ENCODE measurements around the gene TERT. TPM values are rescaled to one million over a fixed set of nuclear protein-coding genes. Genes with fewer than 3 reads are reported as not detected.
"Not testable (repeated sequence)": the region's sequence is repeated elsewhere in the genome, so short reads cannot be mapped to it uniquely, and the experiment has no call there.

The TERT gene
- total and polyA plus RNA-seq, 5 donors from 2014 or later, result 0.22 TPM; not detected in 4

GRCh38 chr5:1276930-1277329, 17.9 kb downstream of the TERT start:
- no peak overlapping the region for H3K27ac Mint-ChIP-seq
- no peaks in the 10 kb centered on the region for H3K27me3 Mint-ChIP-seq
- H3K36me3 Mint-ChIP-seq, result no peaks in the 10 kb centered on the region
- H3K27ac ChIP-seq (ENCODE audit: insufficient read depth, low read length, poor library complexity, severe bottlenecking), result no peak overlapping the region
- no peaks in the 10 kb centered on the region for H3K4me1 ChIP-seq (ENCODE audit: control insufficient read depth, insufficient read depth, low read length, poor library complexity, severe bottlenecking)
- H3K9me3 ChIP-seq (ENCODE audit: control insufficient read depth in 2 of 2, low read length in 2 of 2), result no peaks in the 10 kb centered on the region
- no peaks in the 10 kb centered on the region for H3K36me3 ChIP-seq (ENCODE audit: control insufficient read depth, insufficient read depth, low read length)
- H3K4me3 Mint-ChIP-seq, result no peak overlapping the region
- no peak for DNase-seq
- H3K27me3 ChIP-seq (ENCODE audit: control insufficient read depth, insufficient read depth, low read length), result no peaks in the 10 kb centered on the region
- H3K4me1 Mint-ChIP-seq, result no peaks in the 10 kb centered on the region
- no peak overlapping the region for H3K4me3 ChIP-seq (ENCODE audit: low read depth, low read length)
- no peak for ATAC-seq (ENCODE audit: low read depth in 2 of 2)
- no peaks in the 10 kb centered on the region for H3K9me3 Mint-ChIP-seq

DNA sequence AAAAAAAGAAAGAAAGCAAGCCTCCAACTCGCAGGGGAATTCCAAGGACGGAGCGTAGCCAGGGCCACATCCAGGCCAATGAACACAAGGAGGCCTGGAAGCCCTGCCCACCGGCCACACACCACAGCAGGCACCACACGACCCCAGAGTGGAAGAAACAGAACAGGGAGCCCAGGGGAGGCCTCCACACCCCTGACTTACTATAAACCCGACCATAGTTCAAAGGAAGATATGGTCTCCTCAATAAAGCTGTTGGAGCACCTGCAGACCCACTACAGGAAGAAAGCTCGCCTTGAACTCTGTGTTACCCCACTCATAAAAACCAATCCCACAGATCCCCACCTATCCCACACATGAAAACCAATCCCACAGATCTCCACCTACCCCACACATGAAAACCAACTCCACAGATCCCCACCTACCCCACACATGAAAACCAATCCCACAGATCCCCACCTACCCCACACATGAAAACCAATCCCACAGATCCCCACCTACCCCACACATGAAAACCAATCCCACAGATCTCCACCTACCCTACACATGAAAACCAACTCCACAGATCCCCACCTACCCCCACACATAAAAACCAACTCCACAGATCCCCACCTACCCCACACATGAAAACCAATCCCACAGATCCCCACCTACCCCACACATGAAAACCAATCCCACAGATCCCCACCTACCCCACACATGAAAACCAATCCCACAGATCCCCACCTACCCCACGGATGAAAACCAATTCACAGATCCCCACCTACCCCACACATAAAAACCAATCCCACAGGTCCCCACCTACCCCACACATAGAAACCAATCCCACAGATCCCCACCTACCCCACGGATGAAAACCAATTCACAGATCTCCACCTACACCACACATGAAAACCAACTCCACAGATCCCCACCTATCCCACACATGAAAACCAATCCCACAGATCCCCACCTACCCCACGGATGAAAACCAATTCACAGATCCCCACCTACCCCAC, 19.2 kb downstream of the TERT start:
- not testable (repeated sequence) for DNase-seq; H3K27me3 Mint-ChIP-seq; H3K36me3 Mint-ChIP-seq; H3K27ac Mint-ChIP-seq; H3K4me3 Mint-ChIP-seq; H3K4me3 ChIP-seq (ENCODE audit: low read depth, low read length); H3K4me1 Mint-ChIP-seq; H3K9me3 ChIP-seq (ENCODE audit: control insufficient read depth in 2 of 2, low read length in 2 of 2); H3K36me3 ChIP-seq (ENCODE audit: control insufficient read depth, insufficient read depth, low read length); H3K9me3 Mint-ChIP-seq; H3K27me3 ChIP-seq (ENCODE audit: control insufficient read depth, insufficient read depth, low read length); H3K4me1 ChIP-seq (ENCODE audit: control insufficient read depth, insufficient read depth, low read length, poor library complexity, severe bottlenecking); ATAC-seq (ENCODE audit: low read depth in 2 of 2); H3K27ac ChIP-seq (ENCODE audit: insufficient read depth, low read length, poor library complexity, severe bottlenecking)

DNA sequence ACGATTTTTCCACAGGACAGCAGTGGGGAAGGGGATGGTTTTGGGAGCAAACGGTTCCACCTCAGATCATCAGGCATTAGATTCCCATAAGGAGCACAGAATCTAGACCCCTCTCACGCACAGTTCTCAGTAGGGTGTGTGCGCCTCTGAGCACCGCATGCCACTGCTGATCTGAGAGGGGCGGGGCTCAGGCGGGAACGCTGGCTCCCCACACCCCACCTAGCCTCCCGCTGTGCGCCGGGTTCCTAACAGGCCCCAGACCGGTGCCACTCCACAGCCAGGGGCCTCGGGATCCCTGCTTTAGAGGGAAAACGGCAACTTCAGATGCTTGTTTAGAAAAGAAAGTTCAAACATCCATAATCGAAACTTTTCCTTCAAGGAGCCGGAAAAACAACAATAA, 20.4 kb downstream of the TERT start:
- H3K36me3 ChIP-seq (ENCODE audit: control insufficient read depth, insufficient read depth, low read length), result no peaks in the 10 kb centered on the region
- no peaks in the 10 kb centered on the region for H3K27me3 Mint-ChIP-seq
- no peaks in the 10 kb centered on the region for H3K4me1 ChIP-seq (ENCODE audit: control insufficient read depth, insufficient read depth, low read length, poor library complexity, severe bottlenecking)
- H3K9me3 Mint-ChIP-seq, result no peaks in the 10 kb centered on the region
- no peaks in the 10 kb centered on the region for H3K36me3 Mint-ChIP-seq
- H3K27ac Mint-ChIP-seq, result no peak overlapping the region
- no peak for ATAC-seq (ENCODE audit: low read depth in 2 of 2)
- no peak for DNase-seq
- no peak overlapping the region for H3K4me3 ChIP-seq (ENCODE audit: low read depth, low read length)
- no peaks in the 10 kb centered on the region for H3K9me3 ChIP-seq (ENCODE audit: control insufficient read depth in 2 of 2, low read length in 2 of 2)
- no peak overlapping the region for H3K27ac ChIP-seq (ENCODE audit: insufficient read depth, low read length, poor library complexity, severe bottlenecking)
- no peak overlapping the region for H3K4me3 Mint-ChIP-seq
- H3K27me3 ChIP-seq (ENCODE audit: control insufficient read depth, insufficient read depth, low read length), result no peaks in the 10 kb centered on the region
- no peaks in the 10 kb centered on the region for H3K4me1 Mint-ChIP-seq

DNA sequence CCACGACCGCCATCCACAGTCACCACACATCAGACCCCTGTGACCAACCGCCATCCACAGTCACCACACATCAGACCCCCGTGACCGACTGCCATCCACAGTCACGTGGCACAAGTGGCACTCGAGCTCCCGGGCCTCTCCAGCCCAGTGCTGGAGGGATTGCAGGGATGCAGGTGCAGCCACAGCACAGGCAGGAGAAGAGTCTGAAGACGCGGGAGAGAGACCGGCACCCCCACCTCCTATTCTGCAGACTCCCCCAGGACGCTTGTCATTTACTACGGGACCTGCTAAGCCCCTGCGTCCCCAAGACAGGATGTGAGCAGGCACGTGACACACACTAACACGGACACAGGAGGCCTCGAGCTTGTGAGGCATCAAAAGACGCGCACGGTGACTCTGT, 21.1 kb downstream of the TERT start:
- ATAC-seq (ENCODE audit: low read depth in 2 of 2), result no peak
- H3K4me1 ChIP-seq (ENCODE audit: control insufficient read depth, insufficient read depth, low read length, poor library complexity, severe bottlenecking), result no peaks in the 10 kb centered on the region
- no peaks in the 10 kb centered on the region for H3K27me3 ChIP-seq (ENCODE audit: control insufficient read depth, insufficient read depth, low read length)
- H3K36me3 ChIP-seq (ENCODE audit: control insufficient read depth, insufficient read depth, low read length), result no peaks in the 10 kb centered on the region
- Mint-ChIP-seq H3K9me3 (no peaks in the 10 kb centered on the region), H3K4me3 (no peak overlapping the region), H3K36me3 (no peaks in the 10 kb centered on the region), H3K27me3 (no peaks in the 10 kb centered on the region), H3K27ac (no peak overlapping the region), H3K4me1 (peaks cover 0 to 6% (median 2%) of the 10 kb centered on the region in 4 donors)
- H3K27ac ChIP-seq (ENCODE audit: insufficient read depth, low read length, poor library complexity, severe bottlenecking), result no peak overlapping the region
- DNase-seq, result no peak
- no peak overlapping the region for H3K4me3 ChIP-seq (ENCODE audit: low read depth, low read length)
- H3K9me3 ChIP-seq (ENCODE audit: control insufficient read depth in 2 of 2, low read length in 2 of 2), result no peaks in the 10 kb centered on the region

- H3K4me1 Mint-ChIP-seq, result peaks cover 0 to 11% (median 6%) of the 10 kb centered on the region in 4 donors
- no peaks in the 10 kb centered on the region for H3K27me3 Mint-ChIP-seq
- no peak overlapping the region for H3K4me3 Mint-ChIP-seq
- no peak overlapping the region for H3K27ac Mint-ChIP-seq
- Histone ChIP-seq H3K27me3 (ENCODE audit: control insufficient read depth, insufficient read depth, low read length) (no peaks in the 10 kb centered on the region), H3K4me1 (ENCODE audit: control insufficient read depth, insufficient read depth, low read length, poor library complexity, severe bottlenecking) (peaks cover 6% of the 10 kb centered on the region), H3K4me3 (ENCODE audit: low read depth, low read length) (no peak overlapping the region), H3K9me3 (ENCODE audit: control insufficient read depth in 2 of 2, low read length in 2 of 2) (no peaks in the 10 kb centered on the region), H3K36me3 (ENCODE audit: control insufficient read depth, insufficient read depth, low read length) (no peaks in the 10 kb centered on the region), H3K27ac (ENCODE audit: insufficient read depth, low read length, poor library complexity, severe bottlenecking) (no peak overlapping the region)
- no peaks in the 10 kb centered on the region for H3K36me3 Mint-ChIP-seq
- no peak for ATAC-seq (ENCODE audit: low read depth in 2 of 2)
- H3K9me3 Mint-ChIP-seq, result no peaks in the 10 kb centered on the region
- DNase-seq, result no peak
Observed at GRCh38 chr5:1272201-1272600, 22.7 kb downstream of the TERT start.

DNA sequence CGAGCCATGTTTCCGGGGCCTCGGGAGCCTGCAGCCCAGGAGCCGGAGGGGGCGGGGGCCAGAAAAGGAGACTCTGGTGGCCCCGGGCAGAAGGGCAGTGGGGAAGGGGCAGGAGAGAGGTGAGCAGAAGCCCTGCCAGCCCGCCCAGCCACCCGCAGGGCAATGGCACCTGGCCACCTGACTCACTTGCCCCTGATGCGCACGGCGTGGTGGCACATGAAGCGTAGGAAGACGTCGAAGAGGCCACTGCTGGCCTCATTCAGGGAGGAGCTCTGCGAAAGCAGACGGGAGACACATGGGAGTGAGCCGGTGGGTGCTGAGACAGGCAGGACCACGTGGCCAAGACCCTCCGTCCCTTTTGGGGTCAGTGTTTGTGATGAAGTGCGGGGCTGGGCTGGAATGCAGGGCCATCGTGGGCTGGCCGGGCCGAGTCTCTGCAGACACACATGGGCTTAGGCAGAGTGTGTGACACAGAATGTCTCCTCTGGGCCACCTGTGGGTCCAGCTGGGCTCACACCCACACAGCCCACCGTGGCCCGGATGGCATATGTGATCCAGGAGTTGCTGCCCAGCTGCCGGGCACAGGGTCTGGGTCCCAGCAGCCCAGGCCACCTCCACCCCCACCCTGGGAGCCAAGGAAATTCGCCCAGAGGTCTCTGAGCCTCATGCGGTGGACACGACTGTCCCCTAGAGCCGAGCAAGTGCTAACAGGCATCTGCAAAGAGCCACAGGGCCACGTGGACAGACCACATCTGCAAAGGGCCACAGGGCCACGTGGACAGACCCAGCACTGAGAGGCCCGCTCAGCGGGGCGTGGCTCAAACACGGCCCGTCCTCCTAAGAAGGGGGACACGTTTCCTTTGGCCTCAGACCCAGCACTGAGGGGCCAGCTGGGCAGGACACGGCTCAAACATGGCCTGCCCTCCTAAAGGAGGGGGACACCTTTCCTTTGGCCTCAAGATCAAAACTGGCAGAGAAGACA, 23.6 kb downstream of the TERT start:
- Mint-ChIP-seq H3K9me3 (no peaks in the 10 kb centered on the region), H3K4me3 (no peak overlapping the region), H3K27ac (no peak overlapping the region), H3K4me1 (peaks cover 0 to 11% (median 6%) of the 10 kb centered on the region in 4 donors), H3K27me3 (no peaks in the 10 kb centered on the region), H3K36me3 (no peaks in the 10 kb centered on the region)
- Histone ChIP-seq H3K27ac (ENCODE audit: insufficient read depth, low read length, poor library complexity, severe bottlenecking) (no peak overlapping the region), H3K36me3 (ENCODE audit: control insufficient read depth, insufficient read depth, low read length) (no peaks in the 10 kb centered on the region), H3K4me1 (ENCODE audit: control insufficient read depth, insufficient read depth, low read length, poor library complexity, severe bottlenecking) (peaks cover 6% of the 10 kb centered on the region), H3K27me3 (ENCODE audit: control insufficient read depth, insufficient read depth, low read length) (no peaks in the 10 kb centered on the region), H3K9me3 (ENCODE audit: control insufficient read depth in 2 of 2, low read length in 2 of 2) (no peaks in the 10 kb centered on the region), H3K4me3 (ENCODE audit: low read depth, low read length) (no peak overlapping the region)
- no peak for ATAC-seq (ENCODE audit: low read depth in 2 of 2)
- DNase-seq, result no peak

DNA sequence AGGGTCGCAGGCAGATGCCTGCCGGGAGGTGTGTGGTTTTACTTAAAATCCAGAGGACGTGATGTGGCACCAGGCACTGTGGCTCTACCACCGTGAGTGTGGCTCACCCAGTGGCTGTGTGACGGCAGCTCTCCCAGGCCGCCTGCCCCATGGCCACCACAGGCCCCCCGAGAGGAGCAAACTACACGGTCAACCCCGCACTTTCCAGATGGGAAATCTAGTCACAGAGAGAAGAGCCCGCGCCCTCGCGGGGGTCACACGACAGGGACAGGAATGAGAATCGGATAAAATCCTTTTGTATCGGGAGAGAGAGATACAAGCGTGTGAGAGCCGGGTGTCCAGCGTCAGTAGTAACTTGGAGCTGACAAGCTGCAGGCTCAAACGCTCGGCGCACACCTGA, 24.4 kb downstream of the TERT start:
- no peaks in the 10 kb centered on the region for H3K27me3 Mint-ChIP-seq
- Histone ChIP-seq H3K27ac (ENCODE audit: insufficient read depth, low read length, poor library complexity, severe bottlenecking) (no peak overlapping the region), H3K9me3 (ENCODE audit: control insufficient read depth in 2 of 2, low read length in 2 of 2) (no peaks in the 10 kb centered on the region), H3K36me3 (ENCODE audit: control insufficient read depth, insufficient read depth, low read length) (no peaks in the 10 kb centered on the region), H3K4me1 (ENCODE audit: control insufficient read depth, insufficient read depth, low read length, poor library complexity, severe bottlenecking) (peaks cover 6% of the 10 kb centered on the region), H3K27me3 (ENCODE audit: control insufficient read depth, insufficient read depth, low read length) (no peaks in the 10 kb centered on the region), H3K4me3 (ENCODE audit: low read depth, low read length) (no peak overlapping the region)
- no peaks in the 10 kb centered on the region for H3K9me3 Mint-ChIP-seq
- H3K4me3 Mint-ChIP-seq, result no peak overlapping the region
- ATAC-seq (ENCODE audit: low read depth in 2 of 2), result no peak
- peaks cover 0 to 11% (median 6%) of the 10 kb centered on the region in 4 donors for H3K4me1 Mint-ChIP-seq
- no peak overlapping the region for H3K27ac Mint-ChIP-seq
- DNase-seq, result no peak
- no peaks in the 10 kb centered on the region for H3K36me3 Mint-ChIP-seq

All from CD4-positive, CD25-positive, alpha-beta regulatory T cell (primary cell).